SHP77 treated with DMSO at 0.1 percent for 48 hours (cell line): Measurements from ENCODE around the gene NAPA.

Source experiments
- DNase-seq: peaks from one replicate; lab custom pipeline; 2025; lab: John Stamatoyannopoulos, UW

The NAPA gene

GRCh38 chr19:47458672-47459071 lies 56.2 kb downstream of the NAPA start:
- DNase-seq: no peak

- DNase-seq: no peak
Measured at GRCh38 chr19:47456721-47457474, 58.0 kb downstream of the NAPA start.

GRCh38 chr19:47450478-47450877 lies 64.4 kb downstream of the NAPA start:
- DNase-seq: no peak

- DNase-seq: no peak
Measured at GRCh38 chr19:47448360-47448727, 66.5 kb downstream of the NAPA start.

GRCh38 chr19:47447470-47448359 lies 67.1 kb downstream of the NAPA start:
- DNase-seq: peak; percentile 80

GRCh38 chr19:47446534-47447469 lies 68.1 kb downstream of the NAPA start:
- peak; percentile 74 for DNase-seq

GRCh38 chr19:47445937-47446402 lies 68.9 kb downstream of the NAPA start:
- DNase-seq: peak; percentile 12

GRCh38 chr19:47445527-47445926 lies 69.3 kb downstream of the NAPA start:
- DNase-seq: no peak

GRCh38 chr19:47444388-47444821 lies 70.5 kb downstream of the NAPA start:
- DNase-seq: no peak

- DNase-seq: no peak
Measured at GRCh38 chr19:47443331-47443730, 71.5 kb downstream of the NAPA start.

GRCh38 chr19:47438793-47439220 lies 76.1 kb downstream of the NAPA start:
- no peak for DNase-seq
